GM10266 (cell line): ENCODE measurements around the gene C1QTNF3.

Source experiments
- DNase-seq: peaks from one replicate; pipeline ENCODE4 v3.0.0; 2012; ENCODE audit errors: extremely low spot score
- TF ChIP-seq, protein P1 (sequence below): IDR thresholded peaks from 2 replicates; pipeline ENCODE4 v1.5.1; 2012; ENCODE audit warnings: mild to moderate bottlenecking, low read depth; ENCODE audit not compliant: control insufficient read depth, insufficient read depth; ENCODE audit errors: missing control alignments

Gene C1QTNF3

GRCh38 chr5:33969572-33970452, 73.2 kb downstream of the C1QTNF3 start:
- TF ChIP-seq, protein P1, sequence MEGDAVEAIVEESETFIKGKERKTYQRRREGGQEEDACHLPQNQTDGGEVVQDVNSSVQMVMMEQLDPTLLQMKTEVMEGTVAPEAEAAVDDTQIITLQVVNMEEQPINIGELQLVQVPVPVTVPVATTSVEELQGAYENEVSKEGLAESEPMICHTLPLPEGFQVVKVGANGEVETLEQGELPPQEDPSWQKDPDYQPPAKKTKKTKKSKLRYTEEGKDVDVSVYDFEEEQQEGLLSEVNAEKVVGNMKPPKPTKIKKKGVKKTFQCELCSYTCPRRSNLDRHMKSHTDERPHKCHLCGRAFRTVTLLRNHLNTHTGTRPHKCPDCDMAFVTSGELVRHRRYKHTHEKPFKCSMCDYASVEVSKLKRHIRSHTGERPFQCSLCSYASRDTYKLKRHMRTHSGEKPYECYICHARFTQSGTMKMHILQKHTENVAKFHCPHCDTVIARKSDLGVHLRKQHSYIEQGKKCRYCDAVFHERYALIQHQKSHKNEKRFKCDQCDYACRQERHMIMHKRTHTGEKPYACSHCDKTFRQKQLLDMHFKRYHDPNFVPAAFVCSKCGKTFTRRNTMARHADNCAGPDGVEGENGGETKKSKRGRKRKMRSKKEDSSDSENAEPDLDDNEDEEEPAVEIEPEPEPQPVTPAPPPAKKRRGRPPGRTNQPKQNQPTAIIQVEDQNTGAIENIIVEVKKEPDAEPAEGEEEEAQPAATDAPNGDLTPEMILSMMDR = peak; percentile 92
- DNase-seq = peak; percentile 67

- TF ChIP-seq, protein P1 = no peak
- DNase-seq = no peak
These were observed 74.6 kb downstream of the C1QTNF3 start for GRCh38 chr5:33968211-33969005.
